Mucosa of descending colon (tissue), 3 donors: ENCODE measurements around the gene FAM184B. TPM values are rescaled to one million over a fixed set of nuclear protein-coding genes. Genes with fewer than 3 reads are reported as not detected.

ENCODE experiments used
- ATAC-seq: fragments of 200-7000 bp; cut with Tn5 transposase; one replicate; pipeline ENCODE4 v1.9.1; 2020; ENCODE audit warnings: mild to moderate bottlenecking, moderate library complexity
- DNase-seq, 3 donors: peaks; one replicate each; pipeline ENCODE4 v3.0.0-alpha.2; 2020
- H3K36me3 ChIP-seq: fragments of 200-600 bp; one replicate; pipeline ENCODE4 v1.8.0; 2021; ENCODE audit warnings: low read depth, mild to moderate bottlenecking
- H3K4me1 ChIP-seq: fragments of 200-600 bp; one replicate; pipeline ENCODE4 v1.8.0; 2021; ENCODE audit warnings: low read depth, mild to moderate bottlenecking
- H3K4me3 ChIP-seq: fragments of 200-600 bp; one replicate; pipeline ENCODE4 v1.8.0; 2021; ENCODE audit warnings: mild to moderate bottlenecking
- H3K9me3 ChIP-seq: fragments of 200-600 bp; one replicate; pipeline ENCODE4 v1.8.0; 2021; ENCODE audit warnings: mild to moderate bottlenecking
- intact Hi-C, 2 donors: fragments of 100-400 bp; cut with DNase I in 1 of 2; cut with micrococcal nuclease in 1 of 2; formaldehyde crosslinking; loops; one replicate each; pipeline versions ENCODE4 v1.11.0 to v1.11.1; 2022; cut with DNase I, micrococcal nuclease
- total RNA-seq, 3 donors: library from RNA; stranded (reverse); fragmentation: NEBNext Ultra II Directional in 2 of 3; extraction: Animal tissue kit (Norgen Biotek cat#: 25700) in 2 of 3; gene quantifications; one replicate each; pipeline versions ENCODE4 v1.2.1 to v1.2.4, GENCODE V29; 2021 to 2023
- TF ChIP-seq, protein P1 (sequence below): fragments of 200-600 bp; IDR thresholded peaks from one replicate; pipeline ENCODE4 v1.8.0; 2022; ENCODE audit warnings: antibody characterized with exemption, mild to moderate bottlenecking
- donor health status: DM: no; HTN: no; CAD: no; lungs with moderate emphysema.
- donor health status: DM: no; HTN: no; CAD: no.
- donor health status: DM: no; HTN: yes; CAD: no.

FAM184B gene
- total RNA-seq, 3 donors from 2014 or later: 0.13 to 0.61 (median 0.41) TPM

DNA sequence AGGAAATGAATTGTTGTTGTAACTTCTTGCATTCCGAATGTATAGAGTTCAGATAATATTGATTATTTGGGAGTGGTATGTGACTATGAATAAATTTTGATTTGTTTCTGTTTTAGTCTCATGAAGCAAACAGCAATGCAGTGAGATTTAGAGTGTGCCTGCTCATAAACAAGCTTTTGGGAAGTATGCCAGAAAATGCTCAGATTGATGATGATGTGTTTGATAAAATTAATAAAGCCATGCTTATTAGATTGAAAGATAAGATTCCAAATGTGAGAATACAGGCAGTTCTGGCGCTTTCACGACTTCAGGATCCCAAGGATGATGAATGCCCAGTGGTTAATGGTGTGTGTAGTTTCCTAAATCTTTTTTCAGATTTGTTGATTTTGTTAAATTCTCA is 31.4 kb upstream of the FAM184B start:
- TF ChIP-seq, protein P1, sequence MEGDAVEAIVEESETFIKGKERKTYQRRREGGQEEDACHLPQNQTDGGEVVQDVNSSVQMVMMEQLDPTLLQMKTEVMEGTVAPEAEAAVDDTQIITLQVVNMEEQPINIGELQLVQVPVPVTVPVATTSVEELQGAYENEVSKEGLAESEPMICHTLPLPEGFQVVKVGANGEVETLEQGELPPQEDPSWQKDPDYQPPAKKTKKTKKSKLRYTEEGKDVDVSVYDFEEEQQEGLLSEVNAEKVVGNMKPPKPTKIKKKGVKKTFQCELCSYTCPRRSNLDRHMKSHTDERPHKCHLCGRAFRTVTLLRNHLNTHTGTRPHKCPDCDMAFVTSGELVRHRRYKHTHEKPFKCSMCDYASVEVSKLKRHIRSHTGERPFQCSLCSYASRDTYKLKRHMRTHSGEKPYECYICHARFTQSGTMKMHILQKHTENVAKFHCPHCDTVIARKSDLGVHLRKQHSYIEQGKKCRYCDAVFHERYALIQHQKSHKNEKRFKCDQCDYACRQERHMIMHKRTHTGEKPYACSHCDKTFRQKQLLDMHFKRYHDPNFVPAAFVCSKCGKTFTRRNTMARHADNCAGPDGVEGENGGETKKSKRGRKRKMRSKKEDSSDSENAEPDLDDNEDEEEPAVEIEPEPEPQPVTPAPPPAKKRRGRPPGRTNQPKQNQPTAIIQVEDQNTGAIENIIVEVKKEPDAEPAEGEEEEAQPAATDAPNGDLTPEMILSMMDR: no peak
- Histone ChIP-seq H3K36me3 (no peaks in the 10 kb centered on the region), H3K4me1 (peaks cover 20% of the 10 kb centered on the region), H3K9me3 (no peaks in the 10 kb centered on the region), H3K4me3 (no peak overlapping the region)
- intact Hi-C loops: no loop called here
- DNase-seq (no peak), ATAC-seq (no peak)

- DNase-seq (no peak), ATAC-seq (no peak)
- H3K36me3 ChIP-seq: no peaks in the 10 kb centered on the region
- intact Hi-C loops: no loop called here
- no peaks in the 10 kb centered on the region for H3K9me3 ChIP-seq
- TF ChIP-seq, protein P1: no peak
- no peak overlapping the region for H3K4me3 ChIP-seq
- peaks cover 27% of the 10 kb centered on the region for H3K4me1 ChIP-seq
Observed at GRCh38 chr4:17812125-17812524, 30.7 kb upstream of the FAM184B start.

DNA sequence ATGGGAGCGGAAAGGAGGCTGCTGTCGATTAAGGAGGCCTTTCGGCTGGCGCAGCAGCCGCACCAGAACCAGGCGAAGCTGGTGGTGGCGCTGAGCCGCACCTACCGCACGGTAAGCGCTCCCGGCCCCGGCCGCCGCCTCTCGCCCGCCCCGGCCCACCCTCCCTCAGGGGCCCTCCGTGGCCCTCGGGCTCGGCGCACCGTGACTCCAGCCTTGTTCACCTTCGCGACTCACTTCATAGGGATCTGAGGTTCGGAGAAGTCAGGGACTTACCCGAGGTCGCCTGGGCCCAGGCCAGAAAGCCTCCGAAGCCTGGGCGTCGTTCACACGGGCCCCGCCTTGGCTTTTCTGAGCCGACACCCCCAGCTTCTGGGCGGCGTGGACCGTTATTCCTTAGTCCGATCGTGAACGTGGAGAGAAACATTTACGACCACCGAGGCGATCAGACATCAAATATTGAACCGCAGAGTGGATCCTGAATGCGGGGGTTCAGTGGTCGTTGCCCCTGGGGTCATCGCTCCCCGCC is 29.7 kb upstream of the FAM184B start:
- TF ChIP-seq, protein P1: no peak
- peak in 1 of 3 donors; percentile 32 for DNase-seq
- peak; percentile 39 for ATAC-seq
- intact Hi-C loops: no loop called here
- peak overlapping the region; percentile 74 for H3K4me3 ChIP-seq
- H3K36me3 ChIP-seq: no peaks in the 10 kb centered on the region
- H3K9me3 ChIP-seq: no peaks in the 10 kb centered on the region
- H3K4me1 ChIP-seq: peaks cover 36% of the 10 kb centered on the region

DNA sequence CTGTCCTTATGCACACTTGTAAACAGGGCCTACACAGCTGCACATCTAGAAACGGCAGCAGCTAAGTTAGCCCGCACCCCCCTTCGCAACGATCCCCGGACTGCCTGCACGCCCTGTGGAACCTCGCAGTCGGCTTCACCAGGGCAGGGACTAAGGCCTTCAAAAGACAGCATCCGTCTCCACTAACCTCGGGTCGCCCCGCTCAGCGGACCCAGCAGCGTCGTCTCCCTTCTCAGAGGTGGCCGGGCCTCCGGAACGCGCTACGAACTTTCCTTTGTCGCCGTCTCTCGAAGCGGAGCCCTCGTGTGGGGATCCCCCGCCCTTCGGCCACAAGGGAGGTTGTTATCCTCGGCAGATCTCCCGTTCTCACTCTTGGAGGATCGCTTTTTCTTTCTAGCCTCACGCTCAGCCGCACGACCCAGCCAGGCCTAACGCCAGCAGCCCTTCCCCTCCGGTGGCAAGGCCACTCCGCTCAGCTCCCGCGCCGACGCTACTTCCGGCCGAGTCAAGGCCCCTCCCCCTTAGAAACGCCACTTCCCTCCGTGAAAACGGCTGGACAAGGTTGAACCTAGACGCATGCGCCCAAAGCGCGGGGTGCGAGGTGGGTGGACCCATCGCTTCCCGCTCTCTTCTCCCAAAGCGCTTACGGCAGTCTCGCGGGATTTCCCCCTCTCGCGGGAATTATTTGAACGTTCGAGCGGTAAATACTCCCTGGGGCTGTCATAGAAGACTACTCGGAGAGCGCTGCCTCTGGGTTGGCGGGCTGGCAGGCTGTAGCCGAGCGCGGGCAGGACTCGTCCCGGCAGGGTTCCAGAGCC is 29.0 kb upstream of the FAM184B start, which contains the start of the genes DCAF16 and NCAPG:
DCAF16 (minus strand) TSS at position 498 of the 818 bp plus-strand sequence. CDS start 6,616 bp downstream, outside the sequence.
NCAPG (plus strand) TSS at position 720 of the 818 bp plus-strand sequence. CDS start 99 bp downstream, outside the sequence.
- H3K4me1 ChIP-seq: peaks cover 37% of the 10 kb centered on the region
- intact Hi-C loops: no loop called here
- H3K36me3 ChIP-seq: no peaks in the 10 kb centered on the region
- DNase-seq: peak; percentile 99 to 100 (median 100)
- H3K4me3 ChIP-seq: peak within 1 kb of the TSS; percentile 74
- no peaks in the 10 kb centered on the region for H3K9me3 ChIP-seq
- TF ChIP-seq, protein P1: no peak
- ATAC-seq: peak; percentile 99

GRCh38 chr4:17809667-17810066 is 28.2 kb upstream of the FAM184B start:
- intact Hi-C loops: no loop called here
- Histone ChIP-seq H3K36me3 (no peaks in the 10 kb centered on the region), H3K4me3 (peak overlapping the region; percentile 74), H3K9me3 (no peaks in the 10 kb centered on the region), H3K4me1 (peaks cover 37% of the 10 kb centered on the region)
- DNase-seq (no peak), ATAC-seq (no peak)
- TF ChIP-seq, protein P1: no peak
